Neuronal stem cell (in vitro differentiated cells): ENCODE data around the gene PBRM1.

Experiments
- DNase-seq: peaks from one replicate; pipeline ENCODE4 v3.0.0-alpha.2; 2013; ENCODE audit warnings: low spot score
- H2AFZ ChIP-seq: one replicate; pipeline ENCODE4 v1.6.1; 2013; ENCODE audit warnings: mild to moderate bottlenecking, low read length, inconsistent platforms
- H2AK5ac ChIP-seq: 2 replicates; pipeline ENCODE4 v1.6.1; 2013; ENCODE audit warnings: low read depth, mild to moderate bottlenecking, inconsistent platforms, low read length, moderate library complexity, mixed read lengths
- H2BK120ac ChIP-seq: 2 replicates; pipeline ENCODE4 v1.6.1; 2013; ENCODE audit warnings: low read depth, mild to moderate bottlenecking, inconsistent platforms, low read length, moderate library complexity, mixed read lengths
- H2BK12ac ChIP-seq: one replicate; pipeline ENCODE4 v1.6.1; 2013; ENCODE audit warnings: low read length, inconsistent platforms
- H2BK15ac ChIP-seq: 2 replicates; pipeline ENCODE4 v1.6.1; 2013; ENCODE audit warnings: mild to moderate bottlenecking, low read length, inconsistent platforms, mixed read lengths
- H2BK5ac ChIP-seq: one replicate; pipeline ENCODE4 v1.6.1; 2013; ENCODE audit warnings: inconsistent platforms, mild to moderate bottlenecking, low read length, moderate library complexity
- H3K14ac ChIP-seq: one replicate; pipeline ENCODE4 v1.6.1; 2013; ENCODE audit warnings: low read length, inconsistent platforms
- H3K18ac ChIP-seq: 2 replicates; pipeline ENCODE4 v1.6.1; 2013; ENCODE audit warnings: low read length, inconsistent platforms
- H3K23ac ChIP-seq: 2 replicates; pipeline ENCODE4 v1.6.1; 2013; ENCODE audit warnings: low read depth, mild to moderate bottlenecking, mixed read lengths, low read length, inconsistent platforms; ENCODE audit not compliant: poor library complexity
- H3K27ac ChIP-seq: replicated peaks from 3 replicates; pipeline ENCODE4 v1.5.1; 2013; ENCODE audit warnings: low read length, inconsistent platforms
- H3K27me3 ChIP-seq, 3 experiments: 2 replicates each; pipeline ENCODE4 v1.6.1; 2013; ENCODE audit warnings: low read length in 3 of 3, mild to moderate bottlenecking in 2 of 3, inconsistent platforms in 1 of 3, low read depth in 1 of 3, mixed read lengths in 1 of 3, moderate library complexity in 1 of 3; ENCODE audit not compliant: control insufficient read depth in 3 of 3, insufficient read depth in 3 of 3
- H3K36me3 ChIP-seq, 2 donors: replicated peaks in 1 of 2; 2 replicates each; pipeline ENCODE4 v1.6.1; 2013; ENCODE audit warnings: low read length in 2 of 2; ENCODE audit not compliant: control insufficient read depth in 2 of 2, insufficient read depth in 2 of 2
- H3K4ac ChIP-seq: 2 replicates; pipeline ENCODE4 v1.6.1; 2013; ENCODE audit warnings: inconsistent platforms, mild to moderate bottlenecking, low read length, moderate library complexity
- H3K4me1 ChIP-seq, 2 donors: 1 replicate in 1 of 2; 2 replicates in 1 of 2; pipeline ENCODE4 v1.6.1; 2013; ENCODE audit warnings: low read length in 2 of 2, low read depth in 1 of 2; ENCODE audit not compliant: control insufficient read depth in 2 of 2, insufficient read depth in 1 of 2
- H3K4me2 ChIP-seq: one replicate; pipeline ENCODE4 v1.6.1; 2013; ENCODE audit warnings: mild to moderate bottlenecking, low read length, inconsistent platforms; ENCODE audit not compliant: insufficient read depth, poor library complexity, severe bottlenecking
- H3K4me3 ChIP-seq, 2 donors: 2 replicates each; pipeline ENCODE4 v1.5.1; 2013; ENCODE audit warnings: low read length in 2 of 2, mild to moderate bottlenecking in 2 of 2, inconsistent platforms in 1 of 2, moderate library complexity in 1 of 2
- H3K79me1 ChIP-seq: one replicate; pipeline ENCODE4 v1.6.1; 2013; ENCODE audit warnings: low read depth, mild to moderate bottlenecking, inconsistent platforms, low read length, moderate library complexity
- H3K9ac ChIP-seq: one replicate; pipeline ENCODE4 v1.6.1; 2013; ENCODE audit warnings: mild to moderate bottlenecking, low read depth, low read length, inconsistent platforms; ENCODE audit not compliant: poor library complexity
- H3K9me3 ChIP-seq, 2 donors: replicated peaks in 1 of 2; 2 replicates each; pipeline versions ENCODE3 to v1.6.1; 2013; ENCODE audit warnings: low read length in 2 of 2, mild to moderate bottlenecking in 2 of 2, inconsistent platforms in 1 of 2, low read depth in 1 of 2, mixed read lengths in 1 of 2, moderate library complexity in 1 of 2; ENCODE audit not compliant: control insufficient read depth in 2 of 2, insufficient read depth in 1 of 2
- H4K8ac ChIP-seq: one replicate; pipeline ENCODE4 v1.6.1; 2013; ENCODE audit warnings: low read depth, mild to moderate bottlenecking, inconsistent platforms, low read length, moderate library complexity
- H4K91ac ChIP-seq: one replicate; pipeline ENCODE4 v1.6.1; 2013; ENCODE audit warnings: low read length, low read depth, mild to moderate bottlenecking, inconsistent platforms; ENCODE audit not compliant: poor library complexity
- WGBS, 2 donors: extraction: QIAGEN DNeasy Blood & Tissue Kit; methylation state at CpG; one replicate each; pipeline ENCODE4 v1.1.7; 2013; ENCODE audit warnings: missing lambda C conversion rate in 2 of 2, mixed read lengths in 1 of 2; ENCODE audit not compliant: insufficient read length in 2 of 2, insufficient replicate concordance in 1 of 2; ENCODE audit errors: extremely low coverage in 2 of 2; 5-methylcytosine and 5-hydroxymethylcytosine counted together

The PBRM1 gene

GRCh38 chr3:52551118-52551517 is 134.6 kb downstream of the PBRM1 start:
- H3K23ac ChIP-seq = no peak overlapping the region
- H4K8ac ChIP-seq = no peak overlapping the region
- H2BK120ac ChIP-seq = no peak overlapping the region
- H3K14ac ChIP-seq = no peak overlapping the region
- H4K91ac ChIP-seq = no peak overlapping the region
- H3K4me3 ChIP-seq = no peak overlapping the region
- H2AFZ ChIP-seq = no peak overlapping the region
- no peak for DNase-seq
- no peak overlapping the region for H3K4me2 ChIP-seq
- H3K9me3 ChIP-seq = no peaks in the 10 kb centered on the region
- no peak overlapping the region for H3K27ac ChIP-seq
- H2BK5ac ChIP-seq = no peak overlapping the region
- H2AK5ac ChIP-seq = no peak overlapping the region
- H3K9ac ChIP-seq = no peak overlapping the region
- no peak overlapping the region for H3K4ac ChIP-seq
- no peak overlapping the region for H3K18ac ChIP-seq
- no peak overlapping the region for H2BK12ac ChIP-seq
- H3K79me1 ChIP-seq = no peaks in the 10 kb centered on the region
- H3K27me3 ChIP-seq = no peaks in the 10 kb centered on the region
- peaks cover 26 to 95% of the 10 kb centered on the region in 2 donors for H3K36me3 ChIP-seq
- H3K4me1 ChIP-seq = no peaks in the 10 kb centered on the region
- no peak overlapping the region for H2BK15ac ChIP-seq

- no peak overlapping the region for H3K27ac ChIP-seq
- no peak overlapping the region for H2BK5ac ChIP-seq
- H3K18ac ChIP-seq = no peak overlapping the region
- no peak overlapping the region for H2BK15ac ChIP-seq
- no peaks in the 10 kb centered on the region for H3K4me1 ChIP-seq
- no peaks in the 10 kb centered on the region for H3K79me1 ChIP-seq
- H3K9ac ChIP-seq = no peak overlapping the region
- H3K4me2 ChIP-seq = no peak overlapping the region
- no peak overlapping the region for H4K91ac ChIP-seq
- H2BK12ac ChIP-seq = no peak overlapping the region
- H3K23ac ChIP-seq = no peak overlapping the region
- DNase-seq = no peak
- H3K9me3 ChIP-seq = no peaks in the 10 kb centered on the region
- no peak overlapping the region for H2AK5ac ChIP-seq
- H3K4ac ChIP-seq = no peak overlapping the region
- no peak overlapping the region for H4K8ac ChIP-seq
- WGBS, 2 donors = no CpG with 5 or more reads among the region's 2 CpGs
- no peak overlapping the region for H2BK120ac ChIP-seq
- no peak overlapping the region for H3K4me3 ChIP-seq
- no peak overlapping the region for H2AFZ ChIP-seq
- H3K14ac ChIP-seq = no peak overlapping the region
- H3K36me3 ChIP-seq = peaks cover 19 to 94% of the 10 kb centered on the region in 2 donors
- H3K27me3 ChIP-seq = no peaks in the 10 kb centered on the region
Observed at GRCh38 chr3:52547143-52547542, 138.6 kb downstream of the PBRM1 start.

GRCh38 chr3:52546111-52546901 is 139.4 kb downstream of the PBRM1 start:
- no peak for DNase-seq
- WGBS, 2 donors = no CpG with 5 or more reads among the region's 3 CpGs
- Histone ChIP-seq H3K27ac (no peak overlapping the region), H3K14ac (no peak overlapping the region), H3K4ac (no peak overlapping the region), H3K23ac (no peak overlapping the region), H4K8ac (no peak overlapping the region), H2BK15ac (no peak overlapping the region), H4K91ac (no peak overlapping the region), H3K36me3 (peaks cover 16 to 94% of the 10 kb centered on the region in 2 donors), H3K9ac (no peak overlapping the region), H3K9me3 (no peaks in the 10 kb centered on the region), H3K79me1 (no peaks in the 10 kb centered on the region), H3K4me1 (no peaks in the 10 kb centered on the region), H3K4me2 (no peak overlapping the region), H2AK5ac (no peak overlapping the region), H2BK120ac (no peak overlapping the region), H3K4me3 (no peak overlapping the region), H2BK5ac (no peak overlapping the region), H3K27me3 (no peaks in the 10 kb centered on the region), H3K18ac (no peak overlapping the region), H2AFZ (no peak overlapping the region), H2BK12ac (no peak overlapping the region)

- Histone ChIP-seq H3K36me3 (peaks cover 14 to 94% of the 10 kb centered on the region in 2 donors), H3K23ac (no peak overlapping the region), H3K9me3 (no peaks in the 10 kb centered on the region), H3K9ac (no peak overlapping the region), H3K27me3 (no peaks in the 10 kb centered on the region), H3K18ac (no peak overlapping the region), H2AFZ (no peak overlapping the region), H2BK5ac (no peak overlapping the region), H3K4me1 (no peaks in the 10 kb centered on the region), H3K4ac (no peak overlapping the region), H4K8ac (no peak overlapping the region), H2BK120ac (no peak overlapping the region), H2BK15ac (no peak overlapping the region), H3K4me2 (no peak overlapping the region), H3K79me1 (no peaks in the 10 kb centered on the region), H4K91ac (no peak overlapping the region), H3K4me3 (no peak overlapping the region), H3K27ac (no peak overlapping the region), H2BK12ac (no peak overlapping the region), H2AK5ac (no peak overlapping the region), H3K14ac (no peak overlapping the region)
- no peak for DNase-seq
- WGBS, 2 donors = no CpG with 5 or more reads among the region's 4 CpGs
Observed at GRCh38 chr3:52544937-52545336, 140.8 kb downstream of the PBRM1 start.
